Testis (tissue), 3 donors: ENCODE measurements around the gene MOCS2. TPM values are rescaled to one million over a fixed set of nuclear protein-coding genes. Genes with fewer than 3 reads are reported as not detected.

Source experiments
- DNase-seq: peaks from one replicate; pipeline ENCODE4 v3.0.0-alpha.2; 2019
- H3K27ac ChIP-seq, 2 donors: fragments of 200-600 bp; sonication (generic); one replicate each; pipeline ENCODE4 v1.5.1; 2019
- H3K27me3 ChIP-seq: fragments of 200-600 bp; sonication (generic); one replicate; pipeline ENCODE4 v1.5.1; 2019
- H3K36me3 ChIP-seq: fragments of 200-600 bp; sonication (generic); one replicate; pipeline ENCODE4 v1.5.1; 2017; ENCODE audit warnings: low read depth; ENCODE audit errors: missing control alignments
- H3K4me1 ChIP-seq: fragments of 200-600 bp; sonication (generic); one replicate; pipeline ENCODE4 v1.5.1; 2019
- H3K4me3 ChIP-seq, 2 donors: fragments of 200-600 bp; sonication (generic); one replicate each; pipeline ENCODE4 v1.5.1; 2017 to 2019
- H3K9me3 ChIP-seq: fragments of 200-600 bp; sonication (generic); one replicate; pipeline ENCODE4 v1.5.1; 2017
- POLR2A ChIP-seq: fragments of 450-650 bp; IDR thresholded peaks from one replicate; pipeline ENCODE4 v1.6.1; 2017; ENCODE audit warnings: antibody characterized with exemption, mild to moderate bottlenecking, moderate library complexity
- WGBS, 2 donors: methylation state at CpG; one replicate each; pipeline ENCODE4 v1.1.5; 2018; 5-methylcytosine and 5-hydroxymethylcytosine counted together
- intact Hi-C: fragments of 100-400 bp; cut with DNase I; formaldehyde crosslinking; loops from one replicate; pipeline ENCODE4 v1.15.1; 2023; ENCODE audit warnings: low total_unique reads
- polyA plus RNA-seq: library from polyadenylated mRNA; stranded (reverse); fragments of 350-450 nt; fragmentation: Illumina TruSeq; extraction: RNeasy Lipid Tissue Mini Kit (QIAGEN cat#74804); gene quantifications from one replicate; pipeline ENCODE4 v1.2.3, GENCODE V29; 2014; ENCODE audit warnings: low read depth, low replicate concordance; ENCODE audit not compliant: insufficient read depth
- total RNA-seq, 2 donors: library from RNA; depleted of rRNA; stranded (reverse); fragments of >200 nt; gene quantifications; one replicate each; pipeline ENCODE4 v1.2.3, GENCODE V29; 2016
- TF ChIP-seq, protein P1 (sequence below), 3 experiments: fragments of 450-650 bp in 2 of 3; fragments of 200-600 bp in 1 of 3; sonication (generic) in 1 of 3; IDR thresholded peaks; one replicate each; pipeline ENCODE4 v1.5.1; 2016 to 2019; ENCODE audit warnings: antibody characterized with exemption in 3 of 3, mild to moderate bottlenecking in 2 of 3, moderate library complexity in 1 of 3

Gene MOCS2
- total and polyA plus RNA-seq, 3 donors from 2014 or later: 39.6 to 46.1 (median 45.6) TPM

DNA sequence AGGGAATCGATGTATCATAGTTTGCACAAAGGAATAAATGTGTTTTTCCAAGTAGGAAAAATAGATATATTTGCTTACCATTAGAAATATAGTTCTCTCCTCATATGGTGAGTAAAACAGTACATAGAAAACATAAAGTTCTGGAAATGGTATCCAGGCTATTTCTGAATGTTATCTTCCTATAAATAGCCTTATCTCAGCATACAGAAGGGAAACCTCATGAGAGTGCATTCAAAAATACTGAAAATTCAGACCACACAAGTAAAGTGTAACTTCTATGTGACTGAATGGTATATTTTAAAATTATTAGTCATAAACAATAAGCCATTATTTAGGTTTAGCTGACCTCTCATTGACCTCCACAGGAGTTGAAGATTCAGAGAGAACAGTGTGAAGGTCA is 43.5 kb downstream of the MOCS2 start:
- Histone ChIP-seq H3K9me3 (no peaks in the 10 kb centered on the region), H3K4me3 (no peak overlapping the region), H3K27me3 (no peaks in the 10 kb centered on the region), H3K27ac (no peak overlapping the region), H3K36me3 (no peaks in the 10 kb centered on the region), H3K4me1 (no peaks in the 10 kb centered on the region)
- 88 to 92% methylated on average over 1 of the region's 1 CpG for WGBS, 2 donors
- TF ChIP-seq POLR2A: no peak
- TF ChIP-seq, protein P1, sequence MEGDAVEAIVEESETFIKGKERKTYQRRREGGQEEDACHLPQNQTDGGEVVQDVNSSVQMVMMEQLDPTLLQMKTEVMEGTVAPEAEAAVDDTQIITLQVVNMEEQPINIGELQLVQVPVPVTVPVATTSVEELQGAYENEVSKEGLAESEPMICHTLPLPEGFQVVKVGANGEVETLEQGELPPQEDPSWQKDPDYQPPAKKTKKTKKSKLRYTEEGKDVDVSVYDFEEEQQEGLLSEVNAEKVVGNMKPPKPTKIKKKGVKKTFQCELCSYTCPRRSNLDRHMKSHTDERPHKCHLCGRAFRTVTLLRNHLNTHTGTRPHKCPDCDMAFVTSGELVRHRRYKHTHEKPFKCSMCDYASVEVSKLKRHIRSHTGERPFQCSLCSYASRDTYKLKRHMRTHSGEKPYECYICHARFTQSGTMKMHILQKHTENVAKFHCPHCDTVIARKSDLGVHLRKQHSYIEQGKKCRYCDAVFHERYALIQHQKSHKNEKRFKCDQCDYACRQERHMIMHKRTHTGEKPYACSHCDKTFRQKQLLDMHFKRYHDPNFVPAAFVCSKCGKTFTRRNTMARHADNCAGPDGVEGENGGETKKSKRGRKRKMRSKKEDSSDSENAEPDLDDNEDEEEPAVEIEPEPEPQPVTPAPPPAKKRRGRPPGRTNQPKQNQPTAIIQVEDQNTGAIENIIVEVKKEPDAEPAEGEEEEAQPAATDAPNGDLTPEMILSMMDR (IDR thresholded peaks at IDR 0.05): no peak
- no peak for DNase-seq
- intact Hi-C loops: no loop called here

DNA sequence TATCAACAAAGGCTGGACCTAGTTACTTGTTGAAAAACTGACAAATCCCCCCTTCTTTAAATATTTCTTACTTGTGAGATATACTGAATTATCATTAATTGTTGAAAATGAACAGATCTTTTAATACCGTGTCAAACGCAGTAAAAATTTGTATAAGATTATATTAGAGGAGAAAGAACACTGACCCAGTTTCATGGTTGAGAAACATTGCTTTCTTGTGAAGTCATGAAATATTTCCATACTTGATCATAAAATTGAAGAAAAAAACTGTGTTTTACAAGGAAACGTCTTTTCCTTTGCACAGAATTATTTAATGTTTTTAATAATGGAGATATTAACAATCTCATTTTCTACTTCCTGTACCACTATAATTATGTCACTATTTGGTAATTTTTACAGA is 45.8 kb downstream of the MOCS2 start:
- intact Hi-C loops: no loop called here
- Histone ChIP-seq H3K4me3 (no peak overlapping the region), H3K9me3 (no peaks in the 10 kb centered on the region), H3K27ac (no peak overlapping the region), H3K4me1 (no peaks in the 10 kb centered on the region), H3K36me3 (no peaks in the 10 kb centered on the region), H3K27me3 (no peaks in the 10 kb centered on the region)
- DNase-seq: no peak
- TF ChIP-seq, protein P1 (IDR thresholded peaks at IDR 0.05): no peak
- TF ChIP-seq POLR2A: no peak
- 84 to 93% methylated on average over 3 of the region's 3 CpGs for WGBS, 2 donors

DNA sequence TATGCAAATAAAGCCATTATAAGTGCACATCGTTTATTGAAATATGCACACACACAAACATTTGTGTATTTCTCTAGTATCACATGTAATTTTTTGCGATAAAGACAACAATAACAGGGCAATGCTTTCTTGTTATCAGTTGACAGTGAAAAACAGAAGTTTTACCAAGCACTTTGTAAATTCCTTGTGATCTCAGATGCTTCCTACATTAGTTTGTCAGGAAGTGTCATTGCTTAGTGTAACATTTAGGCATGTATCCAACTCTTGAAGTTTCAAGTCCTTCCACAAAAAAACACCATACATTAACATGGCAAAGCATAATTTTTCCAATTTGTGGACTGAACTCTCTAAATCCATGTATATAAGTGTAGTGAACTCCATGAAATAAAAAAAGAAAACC is 46.4 kb downstream of the MOCS2 start:
- Histone ChIP-seq H3K27me3 (no peaks in the 10 kb centered on the region), H3K4me3 (no peak overlapping the region), H3K4me1 (no peaks in the 10 kb centered on the region), H3K27ac (no peak overlapping the region), H3K9me3 (no peaks in the 10 kb centered on the region), H3K36me3 (no peaks in the 10 kb centered on the region)
- no peak for DNase-seq
- no peak for TF ChIP-seq POLR2A
- TF ChIP-seq, protein P1 (IDR thresholded peaks at IDR 0.05): no peak
- 46 to 84% methylated on average over 2 of the region's 2 CpGs for WGBS, 2 donors
- intact Hi-C loops: no loop called here

DNA sequence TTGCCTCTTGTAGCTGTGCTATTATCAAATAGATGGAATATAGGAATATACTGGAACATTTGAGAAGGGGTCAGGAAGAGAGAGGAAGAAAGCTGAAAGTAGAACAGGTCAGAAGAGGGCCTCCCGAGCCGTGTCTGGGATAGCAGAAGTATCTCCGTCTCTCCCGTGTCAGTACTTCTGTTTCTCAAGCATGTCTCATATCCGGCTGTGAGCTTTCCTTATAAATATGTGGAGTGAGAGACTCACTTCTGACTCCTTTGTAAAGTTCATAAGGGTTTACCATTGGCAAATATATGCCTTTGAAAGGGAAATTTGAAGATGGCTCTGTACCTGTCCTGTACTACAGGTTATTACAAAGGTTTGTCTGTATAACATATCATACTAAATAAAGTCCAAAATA is 50.3 kb downstream of the MOCS2 start:
- H3K4me1 ChIP-seq: no peaks in the 10 kb centered on the region
- H3K9me3 ChIP-seq: no peaks in the 10 kb centered on the region
- TF ChIP-seq, protein P1 (IDR thresholded peaks at IDR 0.05): no peak
- no peak for TF ChIP-seq POLR2A
- H3K27me3 ChIP-seq: no peaks in the 10 kb centered on the region
- intact Hi-C loops: no loop called here
- H3K36me3 ChIP-seq: no peaks in the 10 kb centered on the region
- 85 to 91% methylated on average over 5 of the region's 5 CpGs for WGBS, 2 donors
- DNase-seq: no peak
- H3K4me3 ChIP-seq: no peak overlapping the region
- H3K27ac ChIP-seq: no peak overlapping the region

DNA sequence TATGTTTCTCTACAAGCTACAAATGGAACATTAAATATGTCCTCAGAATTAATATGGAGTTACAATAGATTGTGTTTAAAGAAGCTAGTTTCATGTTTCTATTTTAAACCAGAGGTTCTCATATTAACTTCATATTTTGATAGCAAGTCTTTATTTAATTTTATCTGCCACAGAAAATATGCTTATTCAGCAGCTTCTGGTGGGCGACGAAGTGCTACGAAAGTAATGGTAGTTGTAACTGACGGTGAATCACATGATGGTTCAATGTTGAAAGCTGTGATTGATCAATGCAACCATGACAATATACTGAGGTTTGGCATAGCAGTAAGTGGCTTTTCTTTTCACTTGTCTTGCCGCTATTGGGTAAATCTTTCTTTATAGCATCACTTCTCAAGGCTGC is 54.2 kb downstream of the MOCS2 start:
- 72 to 88% methylated on average over 5 of the region's 5 CpGs for WGBS, 2 donors
- H3K27ac ChIP-seq: no peak overlapping the region
- no peak overlapping the region for H3K4me3 ChIP-seq
- no peaks in the 10 kb centered on the region for H3K4me1 ChIP-seq
- no peaks in the 10 kb centered on the region for H3K36me3 ChIP-seq
- H3K9me3 ChIP-seq: no peaks in the 10 kb centered on the region
- intact Hi-C loops: no loop called here
- H3K27me3 ChIP-seq: no peaks in the 10 kb centered on the region
- no peak for DNase-seq
- TF ChIP-seq POLR2A: no peak
- TF ChIP-seq, protein P1 (IDR thresholded peaks at IDR 0.05): no peak
